Measurements from ENCODE around the gene ARSA. TPM values are rescaled to one million over a fixed set of nuclear protein-coding genes. Genes with fewer than 3 reads are reported as not detected.

ARSA gene
- polyA plus RNA-seq, 2 of the 4 experiments (the other 2 are of a cell fraction), result 7.7 to 19.5 TPM

GRCh38 chr22:50586416-50586815 lies 41.5 kb downstream of the ARSA start (continued):
- TF ChIP-seq REST (IDR thresholded peaks at IDR 0.05) (no peak), RNF2 (IDR thresholded peaks at IDR 0.05; ENCODE audit: borderline replicate concordance, low read depth) (no peak), EHF (CRISPR knock-in tag; IDR thresholded peaks at IDR 0.05) (no peak), TFCP2L1 (CRISPR knock-in tag; IDR thresholded peaks at IDR 0.05) (no peak), SREBF2 (IDR thresholded peaks at IDR 0.05) (no peak)

- Histone ChIP-seq H3K27ac (no peak overlapping the region), H3K4me3 (no peak overlapping the region), H3K4me2 (no peak overlapping the region), H3K9me3 (no peaks in the 10 kb centered on the region), H3K4me1 (peaks cover 12% of the 10 kb centered on the region; the same call in 1 of the 3 replicates)
- FAIRE-seq, result no peak
- POLR2A ChIA-PET, result no interaction called here
- CTCF ChIA-PET, result no interaction called here
- DNase-seq (ENCODE audit: low read depth in 1 of 2, low spot score in 1 of 2), result no peak
- no peak for ATAC-seq
- TF ChIP-seq CBX8 (IDR thresholded peaks at IDR 0.05) (no peak), RNF2 (IDR thresholded peaks at IDR 0.05; ENCODE audit: borderline replicate concordance, low read depth) (no peak), REST (IDR thresholded peaks at IDR 0.05) (no peak), JUN (IDR thresholded peaks at IDR 0.05) (no peak), EP300 (IDR thresholded peaks at IDR 0.05) (no peak), FOXS1 (CRISPR knock-in tag; IDR thresholded peaks at IDR 0.05) (no peak), MAX (IDR thresholded peaks at IDR 0.05) (no peak), RCOR1 (IDR thresholded peaks at IDR 0.05; ENCODE audit: low read depth, low read length) (no peak), TP53 (CRISPR knock-in tag; IDR thresholded peaks at IDR 0.05) (no peak)
- WGBS (ENCODE audit: missing lambda C conversion rate), result 83% methylated on average over 7 of the region's 8 CpGs
These were observed 42.2 kb downstream of the ARSA start for GRCh38 chr22:50585781-50586180.

- ChIA-PET CTCF (no interaction called here), POLR2A (interaction anchor here (1.7 kb wide), 1 partner anchor 15 kb away, joined by 4 read pairs; no protein-coding TSS in a partner anchor)
- WGBS (ENCODE audit: missing lambda C conversion rate), result 87% methylated on average over 3 of the region's 3 CpGs
- no peak overlapping the region for H3K4me3 ChIP-seq
- DNase-seq (ENCODE audit: low read depth in 1 of 2, low spot score in 1 of 2), result no peak
- TF ChIP-seq CHD4 (IDR thresholded peaks at IDR 0.05; ENCODE audit: borderline replicate concordance) (no peak), ESRRA (IDR thresholded peaks at IDR 0.05; ENCODE audit: borderline replicate concordance, low read length) (no peak), RAD21 (conservative IDR thresholded peaks at IDR 0.05 in 1 of 2, IDR thresholded peaks at IDR 0.05 in 1 of 2) (no peak), RCOR1 (IDR thresholded peaks at IDR 0.05; ENCODE audit: low read depth, low read length) (no peak), EP300 (IDR thresholded peaks at IDR 0.05) (no peak), SMC3 (IDR thresholded peaks at IDR 0.05) (no peak), FOXS1 (CRISPR knock-in tag; IDR thresholded peaks at IDR 0.05) (no peak), HMGXB4 (CRISPR knock-in tag; IDR thresholded peaks at IDR 0.05; ENCODE audit: borderline replicate concordance) (no peak), HOXB5 (CRISPR knock-in tag; IDR thresholded peaks at IDR 0.05) (no peak)
- no peak for FAIRE-seq
- H3K4me2 ChIP-seq, result no peak overlapping the region
- H3K4me1 ChIP-seq, result peaks cover 12% of the 10 kb centered on the region; the same call in 1 of the 3 replicates
- ATAC-seq, result no peak
- no peak overlapping the region for H3K27ac ChIP-seq
- no peaks in the 10 kb centered on the region for H3K9me3 ChIP-seq
These were observed 42.7 kb downstream of the ARSA start for GRCh38 chr22:50585238-50585637.
